GM19240 (cell line): Measurements from ENCODE around the gene POU2AF1.

Experiments used
- DNase-seq: peaks from one replicate; pipeline ENCODE4 v3.0.0; 2011; ENCODE audit warnings: low spot score; ENCODE audit not compliant: insufficient read length

POU2AF1 gene

GRCh38 chr11:111387363-111387762 lies 8.3 kb upstream of the POU2AF1 start:
- DNase-seq, result no peak

- no peak for DNase-seq
Measured at GRCh38 chr11:111386611-111387150, 7.6 kb upstream of the POU2AF1 start.

- DNase-seq, result no peak
Measured at GRCh38 chr11:111384494-111384893, 5.4 kb upstream of the POU2AF1 start.

GRCh38 chr11:111382451-111382850 lies 3.4 kb upstream of the POU2AF1 start:
- no peak for DNase-seq

- DNase-seq, result no peak
Measured at GRCh38 chr11:111379602-111380136, 594 bp upstream of the POU2AF1 start.

- no peak for DNase-seq
Measured at GRCh38 chr11:111378185-111378860, 752 bp downstream of the POU2AF1 start.

- no peak for DNase-seq
Measured at GRCh38 chr11:111376181-111376871, 2.7 kb downstream of the POU2AF1 start.

GRCh38 chr11:111373590-111373989 lies 5.5 kb downstream of the POU2AF1 start:
- no peak for DNase-seq

GRCh38 chr11:111372538-111372937 lies 6.5 kb downstream of the POU2AF1 start:
- no peak for DNase-seq

GRCh38 chr11:111370902-111371578 lies 8.0 kb downstream of the POU2AF1 start:
- DNase-seq, result no peak

- DNase-seq, result no peak
Measured at GRCh38 chr11:111370270-111370901, 8.7 kb downstream of the POU2AF1 start.

- no peak for DNase-seq
Measured at GRCh38 chr11:111368285-111368560, 10.9 kb downstream of the POU2AF1 start.

- DNase-seq, result peak; percentile 35
Measured at GRCh38 chr11:111367411-111368284, 11.4 kb downstream of the POU2AF1 start.

- no peak for DNase-seq
Measured at GRCh38 chr11:111366560-111367410, 12.3 kb downstream of the POU2AF1 start.

- no peak for DNase-seq
Measured at GRCh38 chr11:111365722-111366559, 13.1 kb downstream of the POU2AF1 start.

GRCh38 chr11:111364503-111364902 lies 14.6 kb downstream of the POU2AF1 start:
- no peak for DNase-seq

- no peak for DNase-seq
Measured at GRCh38 chr11:111363985-111364384, 15.1 kb downstream of the POU2AF1 start.

- no peak for DNase-seq
Measured at GRCh38 chr11:111362887-111363411, 16.1 kb downstream of the POU2AF1 start.

GRCh38 chr11:111361874-111362273 lies 17.2 kb downstream of the POU2AF1 start:
- DNase-seq, result no peak
